IMR-90 (cell line): ENCODE measurements around the gene SNX1. TPM values are rescaled to one million over a fixed set of nuclear protein-coding genes. Genes with fewer than 3 reads are reported as not detected.

Source experiments
- ATAC-seq: fragments of 200-7000 bp; cut with Tn5 transposase; 2 replicates; pipeline ENCODE4 v1.9.1; 2020; ENCODE audit warnings: low read depth, mild to moderate bottlenecking, moderate library complexity
- BruUV-seq: library from RNA; stranded (reverse); fragments of 400-500 nt; replicated peaks from 2 replicates; lab custom pipeline; 2021; lab: Mats Ljungman, UMichigan
- CTCF ChIA-PET: fragments of 300-600 bp; formaldehyde crosslinking; extraction: SDS; loops from one replicate; lab custom pipeline; 2021; ENCODE audit warnings: antibody characterized with exemption; lab: Yijun Ruan, JAX
- POLR2A ChIA-PET: fragments of 300-600 bp; sonication (Branson Sonifier 250); formaldehyde crosslinking; loops from one replicate; lab custom pipeline; 2022; ENCODE audit warnings: antibody characterized with exemption; ENCODE audit not compliant: unreplicated experiment; lab: Charles Lee
- DNase-seq: peaks from one replicate; pipeline ENCODE4 v3.0.0; 2013
- H2AFZ ChIP-seq: replicated peaks from 2 replicates; pipeline ENCODE3; 2013; ENCODE audit warnings: low read length, mild to moderate bottlenecking; ENCODE audit not compliant: poor library complexity
- H2AK5ac ChIP-seq: 2 replicates; pipeline ENCODE4 v1.6.1; 2013; ENCODE audit warnings: low read depth, low read length, inconsistent platforms
- H2AK9ac ChIP-seq: replicated peaks from 2 replicates; pipeline ENCODE3; 2013; ENCODE audit warnings: mild to moderate bottlenecking, low read depth, low read length, moderate library complexity; ENCODE audit not compliant: poor library complexity
- H2BK120ac ChIP-seq: 2 replicates; pipeline ENCODE4 v1.6.1; 2013; ENCODE audit warnings: low read depth, low read length, inconsistent platforms
- H2BK15ac ChIP-seq: 3 replicates; pipeline ENCODE4 v1.6.1; 2013; ENCODE audit warnings: low read depth, low read length, inconsistent platforms
- H2BK20ac ChIP-seq: 2 replicates; pipeline ENCODE4 v1.6.1; 2013; ENCODE audit warnings: low read depth, mild to moderate bottlenecking, inconsistent platforms, low read length, moderate library complexity
- H2BK5ac ChIP-seq: 2 replicates; pipeline ENCODE4 v1.6.1; 2013; ENCODE audit warnings: mild to moderate bottlenecking, low read depth, low read length, inconsistent platforms; ENCODE audit not compliant: poor library complexity, severe bottlenecking
- H3K14ac ChIP-seq: replicated peaks from 2 replicates; pipeline ENCODE4 v1.6.1; 2013; ENCODE audit warnings: low read depth, low read length, inconsistent platforms
- H3K18ac ChIP-seq: 2 replicates; pipeline ENCODE4 v1.6.1; 2013; ENCODE audit warnings: low read depth, low read length, control low read depth
- H3K23ac ChIP-seq: 2 replicates; pipeline ENCODE4 v1.6.1; 2013; ENCODE audit warnings: low read depth, low read length, inconsistent platforms
- H3K27ac ChIP-seq: 2 replicates; pipeline ENCODE4 v1.5.1; 2013; ENCODE audit warnings: mild to moderate bottlenecking, control low read depth, low read length; ENCODE audit not compliant: insufficient read depth
- H3K27me3 ChIP-seq: 2 replicates; pipeline ENCODE4 v1.6.1; 2013; ENCODE audit warnings: low read length; ENCODE audit not compliant: control insufficient read depth, insufficient read depth
- H3K36me3 ChIP-seq: 2 replicates; pipeline ENCODE4 v1.6.1; 2013; ENCODE audit warnings: low read length, mixed read lengths; ENCODE audit not compliant: control insufficient read depth, insufficient read depth
- H3K4ac ChIP-seq: 2 replicates; pipeline ENCODE4 v1.6.1; 2013; ENCODE audit warnings: low read depth, low read length, inconsistent platforms
- H3K4me1 ChIP-seq: 2 replicates; pipeline ENCODE4 v1.6.1; 2013; ENCODE audit warnings: low read length, mixed read lengths; ENCODE audit not compliant: control insufficient read depth, insufficient read depth
- H3K4me2 ChIP-seq: 2 replicates; pipeline ENCODE4 v1.6.1; 2013; ENCODE audit warnings: low read depth, mild to moderate bottlenecking, control low read depth, low read length, moderate library complexity
- H3K4me3 ChIP-seq: 2 replicates; pipeline ENCODE4 v1.5.1; 2013; ENCODE audit warnings: low read depth, mild to moderate bottlenecking, control low read depth, low read length, moderate library complexity; ENCODE audit not compliant: insufficient read depth
- H3K56ac ChIP-seq: 2 replicates; pipeline ENCODE4 v1.6.1; 2013; ENCODE audit warnings: low read length, inconsistent platforms; ENCODE audit not compliant: insufficient read depth; ENCODE audit errors: extremely low read depth
- H3K79me1 ChIP-seq, 2 experiments: 2 replicates each; pipeline ENCODE4 v1.6.1; 2013; ENCODE audit warnings: low read length in 2 of 2, inconsistent platforms in 1 of 2, low read depth in 1 of 2
- H3K9ac ChIP-seq: 2 replicates; pipeline ENCODE4 v1.6.1; 2013; ENCODE audit warnings: low read depth, low read length, control low read depth
- H3K9me1 ChIP-seq: 2 replicates; pipeline ENCODE4 v1.6.1; 2013; ENCODE audit warnings: low read length, inconsistent platforms; ENCODE audit not compliant: insufficient read depth
- H3K9me3 ChIP-seq: 2 replicates; pipeline ENCODE4 v1.6.1; 2013; ENCODE audit warnings: low read length; ENCODE audit not compliant: control insufficient read depth, insufficient read depth
- H4K20me1 ChIP-seq: 2 replicates; pipeline ENCODE4 v1.6.1; 2013; ENCODE audit warnings: low read length, inconsistent platforms; ENCODE audit not compliant: insufficient read depth
- H4K5ac ChIP-seq: 2 replicates; pipeline ENCODE4 v1.6.1; 2013; ENCODE audit warnings: mild to moderate bottlenecking, low read depth, low read length, control low read depth
- H4K8ac ChIP-seq, 2 experiments: 2 replicates each; pipeline ENCODE4 v1.6.1; 2013; ENCODE audit warnings: low read depth in 2 of 2, low read length in 2 of 2, control low read depth in 1 of 2, inconsistent platforms in 1 of 2
- H4K91ac ChIP-seq: 2 replicates; pipeline ENCODE4 v1.6.1; 2013; ENCODE audit warnings: low read depth, low read length, inconsistent platforms; ENCODE audit not compliant: insufficient read depth
- CHD1 ChIP-seq: IDR thresholded peaks from 2 replicates; pipeline ENCODE4 v1.6.1; 2012; ENCODE audit warnings: low read depth, low read length, improper control_type of control experiment
- CTCF ChIP-seq: conservative IDR thresholded peaks from 2 replicates; pipeline ENCODE4 v1.5.1; 2012; ENCODE audit warnings: mild to moderate bottlenecking, low read depth, low read length, improper control_type of control experiment
- MAZ ChIP-seq: IDR thresholded peaks from 2 replicates; pipeline ENCODE4 v1.6.1; 2012; ENCODE audit warnings: low read depth, mild to moderate bottlenecking, low read length, improper control_type of control experiment, moderate library complexity, borderline replicate concordance
- NFE2L2 ChIP-seq: fragments of 150-350 bp; IDR thresholded peaks from 2 replicates; pipeline ENCODE4 v1.6.1; 2016; ENCODE audit warnings: low read depth, mild to moderate bottlenecking, low read length
- RAD21 ChIP-seq: IDR thresholded peaks from 2 replicates; pipeline ENCODE4 v1.6.1; 2012; ENCODE audit warnings: low read length, improper control_type of control experiment
- RCOR1 ChIP-seq: IDR thresholded peaks from 2 replicates; pipeline ENCODE4 v1.6.1; 2012; ENCODE audit warnings: mild to moderate bottlenecking, low read length, improper control_type of control experiment; ENCODE audit not compliant: insufficient replicate concordance
- RFX5 ChIP-seq: IDR thresholded peaks from 2 replicates; pipeline ENCODE4 v1.8.0; 2012; ENCODE audit warnings: low read depth, mild to moderate bottlenecking, low read length, moderate library complexity
- WGBS, 2 experiments: methylation state at CpG; one replicate each; pipeline versions ENCODE4 v1.1.5 to v1.1.7; 2013; ENCODE audit warnings: missing lambda C conversion rate in 2 of 2; ENCODE audit not compliant: insufficient read length in 1 of 2; ENCODE audit errors: extremely low coverage in 2 of 2; 5-methylcytosine and 5-hydroxymethylcytosine counted together
- dilution Hi-C: fragments of 300-500 bp; cut with HindIII; formaldehyde crosslinking; loops from one replicate; pipeline ENCODE4 v1.14.3; 2018; ENCODE audit warnings: low sequenced_read_pairs; ENCODE audit not compliant: unreplicated experiment
- in situ Hi-C: fragments of 300-500 bp; cut with MboI; formaldehyde crosslinking; loops from 3 replicates; pipeline ENCODE4 v1.14.3; 2019; ENCODE audit warnings: low sequenced_read_pairs, inconsistent platforms, mixed read lengths
- intact Hi-C: fragments of 100-400 bp; cut with micrococcal nuclease; formaldehyde crosslinking; loops from 2 replicates; pipeline ENCODE4 v1.10.0; 2022
- polyA plus RNA-seq, 3 experiments: library from polyadenylated mRNA; depleted of rRNA; stranded (reverse); fragments of >200 nt; gene quantifications; 2 replicates each; pipeline ENCODE4 v1.2.3, GENCODE V29; 2012; ENCODE audit warnings: low replicate concordance in 1 of 3
- total RNA-seq: library from RNA; depleted of rRNA; stranded (reverse); fragments of >200 nt; gene quantifications from 2 replicates; pipeline ENCODE4 v1.2.3, GENCODE V29; 2012
- TF ChIP-seq, protein P1 (sequence below): fragments of 150-350 bp; IDR thresholded peaks from 2 replicates; pipeline ENCODE4 v1.6.1; 2017; ENCODE audit warnings: mild to moderate bottlenecking, antibody characterized with exemption, low read length, low read depth

SNX1 gene
- total and polyA plus RNA-seq, 2 of the 4 experiments (the other 2 are of a cell fraction): 35.3 to 72.3 TPM

DNA sequence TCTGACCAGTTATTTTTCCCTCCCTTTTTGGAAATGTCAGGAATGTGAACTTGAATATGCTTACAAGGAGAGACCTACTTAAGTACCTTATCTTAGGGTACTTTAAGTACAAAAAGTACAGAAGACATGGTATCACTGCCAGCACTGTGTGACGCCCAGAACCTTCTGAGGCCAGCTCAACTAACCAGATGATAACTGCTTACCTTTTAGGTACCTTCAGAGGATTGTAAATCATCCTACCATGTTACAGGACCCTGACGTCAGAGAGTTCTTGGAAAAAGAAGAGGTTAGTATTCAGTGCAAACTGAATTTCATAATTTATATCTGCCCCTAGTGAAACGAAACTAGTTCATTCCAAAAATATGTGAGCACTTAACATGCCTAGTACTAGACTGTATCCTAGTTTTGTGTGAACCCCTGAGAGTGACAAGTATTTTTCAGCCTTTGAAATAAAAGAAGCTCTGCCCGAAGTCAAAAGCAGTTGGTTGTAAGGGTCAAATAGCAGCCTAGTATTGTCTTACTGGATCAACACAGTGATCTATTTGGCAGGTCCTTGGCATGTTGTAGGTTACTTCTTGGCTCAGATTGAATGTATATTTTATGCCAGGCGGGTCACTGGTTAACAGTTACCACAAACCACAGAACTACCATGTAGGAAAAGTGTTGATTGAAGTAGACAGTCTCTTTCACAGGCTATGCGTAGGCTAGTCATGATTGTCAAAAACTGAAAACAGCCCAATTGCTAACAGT lies 31.9 kb downstream of the SNX1 start:
- ChIA-PET POLR2A (no interaction called here), CTCF (interaction anchor here (0.6 kb wide), 1 partner anchor 956 kb away, joined by 4 read pairs; no protein-coding TSS in a partner anchor)
- BruUV-seq: no TSS peak
- H3K36me3 ChIP-seq: peaks cover 60% of the 10 kb centered on the region
- in situ Hi-C loops: no loop called here
- H2BK15ac ChIP-seq: no peak overlapping the region
- no peaks in the 10 kb centered on the region for H3K4me1 ChIP-seq
- no peak overlapping the region for H4K5ac ChIP-seq
- H4K20me1 ChIP-seq: no peaks in the 10 kb centered on the region
- intact Hi-C loops: no loop called here
- H3K9me3 ChIP-seq: no peaks in the 10 kb centered on the region
- H3K79me1 ChIP-seq: peaks cover 0 to 17% of the 10 kb centered on the region in 2 experiments; a peak in 3 of 4 replicates
- H2BK5ac ChIP-seq: no peak overlapping the region
- H3K4me2 ChIP-seq: no peak overlapping the region
- no peak overlapping the region for H3K56ac ChIP-seq
- no peak overlapping the region for H3K14ac ChIP-seq
- H3K23ac ChIP-seq: no peak overlapping the region
- no peak overlapping the region for H3K18ac ChIP-seq
- ATAC-seq (no peak), DNase-seq (no peak)
- H4K91ac ChIP-seq: no peak overlapping the region
- H2AFZ ChIP-seq: no peak overlapping the region
- WGBS, 2 experiments: no CpG with 5 or more reads among the region's 6 CpGs
- H3K9me1 ChIP-seq: peaks cover 11% of the 10 kb centered on the region; the same call in 1 of the 2 replicates
- H2BK20ac ChIP-seq: no peak overlapping the region
- H2BK120ac ChIP-seq: no peak overlapping the region
- dilution Hi-C loops: no loop called here
- no peak overlapping the region for H3K27ac ChIP-seq
- no peak for TF ChIP-seq RCOR1
- TF ChIP-seq CTCF: no peak
- TF ChIP-seq NFE2L2: no peak
- TF ChIP-seq MAZ: no peak
- no peak for TF ChIP-seq CHD1
- TF ChIP-seq RFX5: no peak
- no peak for TF ChIP-seq RAD21
- TF ChIP-seq, protein P1, sequence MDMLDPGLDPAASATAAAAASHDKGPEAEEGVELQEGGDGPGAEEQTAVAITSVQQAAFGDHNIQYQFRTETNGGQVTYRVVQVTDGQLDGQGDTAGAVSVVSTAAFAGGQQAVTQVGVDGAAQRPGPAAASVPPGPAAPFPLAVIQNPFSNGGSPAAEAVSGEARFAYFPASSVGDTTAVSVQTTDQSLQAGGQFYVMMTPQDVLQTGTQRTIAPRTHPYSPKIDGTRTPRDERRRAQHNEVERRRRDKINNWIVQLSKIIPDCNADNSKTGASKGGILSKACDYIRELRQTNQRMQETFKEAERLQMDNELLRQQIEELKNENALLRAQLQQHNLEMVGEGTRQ: no peak
- no peak overlapping the region for H3K4ac ChIP-seq
- H2AK9ac ChIP-seq: no peak overlapping the region
- no peak overlapping the region for H4K8ac ChIP-seq
- no peaks in the 10 kb centered on the region for H3K27me3 ChIP-seq
- H3K9ac ChIP-seq: no peak overlapping the region
- no peak overlapping the region for H2AK5ac ChIP-seq
- H3K4me3 ChIP-seq: no peak overlapping the region
